NOMO-1 treated with DMSO at 0.1 percent for 48 hours (cell line): ENCODE measurements around the gene THAP5.
"Not testable (repeated sequence)": the region's sequence is repeated elsewhere in the genome, so short reads cannot be mapped to it uniquely, and the experiment has no call there.

ENCODE experiments used
- DNase-seq: peaks from one replicate; lab custom pipeline; 2025; ENCODE audit not compliant: unreplicated experiment; lab: John Stamatoyannopoulos, UW

THAP5 gene

GRCh38 chr7:108584211-108584610, 14.7 kb upstream of the THAP5 start:
- no peak for DNase-seq

DNA sequence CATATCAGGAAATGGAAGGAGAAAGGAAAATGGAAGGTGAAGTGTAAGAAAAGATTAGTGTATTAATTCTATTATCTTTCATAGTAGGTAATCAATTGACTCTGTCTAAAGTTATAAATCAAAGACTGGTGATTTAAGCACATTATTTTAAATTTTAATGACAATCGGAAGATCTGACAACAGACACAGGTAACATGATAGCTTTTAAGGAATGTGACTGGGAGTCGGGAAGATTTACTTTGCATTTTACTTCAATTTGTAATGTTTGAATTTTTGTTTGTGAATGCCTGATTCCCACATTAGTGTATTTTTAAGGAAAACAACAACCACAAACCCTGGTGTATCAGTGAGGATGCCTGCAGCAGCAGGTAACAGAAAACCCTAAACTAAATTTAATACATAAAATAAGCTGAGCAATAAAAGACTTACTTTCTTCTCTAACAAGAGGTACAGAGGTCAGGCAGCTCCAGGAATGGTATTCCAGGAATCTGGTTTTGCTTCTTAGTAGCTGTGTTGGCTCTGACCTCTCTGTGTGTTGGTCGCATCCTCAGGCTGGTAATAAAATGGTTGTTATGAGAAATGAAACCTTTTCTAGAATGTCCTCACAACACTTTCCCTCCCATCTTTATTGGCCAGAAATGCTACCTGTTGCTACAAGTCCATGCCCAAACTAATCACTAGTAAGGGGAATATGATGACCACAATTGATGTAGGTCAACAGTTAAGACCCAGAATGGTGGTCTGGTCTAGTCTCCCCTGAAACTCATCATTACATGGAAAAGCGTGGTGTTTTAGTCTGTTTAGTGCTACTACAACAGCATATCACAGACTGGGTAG, 12.4 kb upstream of the THAP5 start:
- DNase-seq = no peak

- DNase-seq = no peak
Observed at GRCh38 chr7:108580298-108580697, 10.8 kb upstream of the THAP5 start.

DNA sequence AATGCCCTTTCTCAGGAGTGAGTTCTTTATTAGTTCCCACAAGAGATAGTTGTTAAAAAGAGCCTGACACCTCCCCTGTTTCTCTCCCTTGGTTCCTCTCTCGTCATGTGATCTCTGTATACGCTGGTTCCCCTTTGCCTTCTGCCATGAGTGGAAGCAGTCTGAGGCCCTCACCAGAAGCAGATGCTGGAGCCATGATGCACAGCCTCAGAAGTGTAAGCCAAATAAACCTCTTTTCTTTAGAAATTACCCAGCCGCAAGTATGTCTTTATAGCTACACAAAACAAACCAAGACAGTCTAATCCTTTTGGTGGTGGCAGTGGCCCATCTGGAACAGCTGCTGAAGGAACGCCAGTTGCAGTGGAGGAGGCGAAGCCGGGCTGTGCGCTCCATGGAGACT, 9.4 kb upstream of the THAP5 start:
- no peak for DNase-seq

- DNase-seq = no peak
Observed at GRCh38 chr7:108576116-108576515, 6.6 kb upstream of the THAP5 start.

- no peak for DNase-seq
Observed at GRCh38 chr7:108575156-108575555, 5.7 kb upstream of the THAP5 start.

- no peak for DNase-seq
Observed at GRCh38 chr7:108572480-108572879, 3.0 kb upstream of the THAP5 start.

GRCh38 chr7:108570146-108570755, 745 bp upstream of the THAP5 start:
- peak; percentile 7 for DNase-seq

DNA sequence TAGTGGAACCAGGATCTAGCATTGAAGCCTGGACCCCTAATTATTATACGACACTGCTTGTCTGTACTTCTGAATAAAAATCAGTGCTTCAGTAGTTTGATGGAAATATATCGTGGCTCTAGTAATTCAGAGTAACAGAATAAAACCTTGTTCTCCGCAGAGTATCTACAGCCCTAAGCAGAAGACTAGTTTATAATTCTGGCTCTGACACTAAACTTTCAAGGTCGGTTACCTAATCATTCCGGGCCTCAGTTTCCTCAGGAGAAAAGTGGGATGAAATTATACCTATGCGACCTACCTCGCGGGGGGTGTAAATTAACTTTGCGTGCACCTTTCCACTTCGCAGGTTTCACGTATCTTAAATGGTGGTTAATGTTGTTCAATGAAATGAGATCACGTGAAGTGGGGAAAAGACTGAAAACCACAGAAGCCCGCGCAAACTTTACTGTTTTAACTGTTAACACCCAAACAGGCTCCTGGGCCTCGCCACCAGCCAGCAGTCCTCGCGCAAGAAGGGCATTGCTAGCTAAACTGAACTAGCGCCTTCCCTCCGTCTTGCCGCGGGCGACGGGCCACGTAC, 615 bp downstream of the THAP5 start:
- DNase-seq = peak; percentile 42

DNA sequence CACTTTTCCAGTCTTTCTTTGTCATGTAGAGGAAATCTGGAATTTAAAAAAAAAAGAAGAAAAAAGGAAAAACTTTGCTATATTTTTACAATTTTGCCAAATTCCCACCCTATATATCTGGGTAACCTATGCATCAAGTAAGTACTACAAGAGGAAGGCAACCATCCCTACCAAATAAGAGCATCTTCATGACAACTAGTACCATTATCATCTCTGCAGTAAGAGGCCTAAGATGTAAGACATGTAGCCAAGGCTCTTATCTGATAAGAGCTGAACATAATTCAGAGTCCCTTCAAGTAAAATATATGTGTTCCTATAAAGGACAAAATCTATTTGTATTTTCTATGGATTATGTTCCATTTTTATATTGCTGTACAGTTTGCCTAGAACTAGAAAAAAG, 3.5 kb downstream of the THAP5 start:
- DNase-seq = no peak

DNA sequence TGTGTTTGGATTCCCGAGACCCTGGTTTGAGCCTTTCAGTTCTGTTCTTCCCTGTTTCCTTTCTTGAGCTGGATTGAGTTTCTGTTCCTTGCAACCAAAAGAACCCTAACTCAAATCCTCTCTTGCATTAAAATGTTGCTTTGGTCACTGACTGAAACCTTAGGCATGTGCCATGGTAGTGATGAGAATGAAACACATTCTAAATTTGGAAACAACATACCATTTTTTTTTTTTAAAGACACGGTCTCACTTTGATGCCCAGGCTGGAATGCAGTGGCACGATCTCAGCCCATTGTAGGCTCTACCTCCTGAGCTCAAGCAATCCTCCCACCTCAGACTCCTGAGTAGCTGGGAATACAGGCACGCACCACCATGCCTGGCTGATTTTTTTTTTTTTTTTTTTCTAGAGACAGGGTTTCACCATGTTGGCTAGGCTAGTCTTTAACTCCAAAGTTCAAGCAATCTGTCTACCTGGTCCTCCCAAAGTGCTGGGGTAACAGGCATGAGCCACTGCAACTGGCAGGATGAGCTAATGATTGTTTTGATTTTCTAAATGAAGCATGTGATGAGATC, 8.4 kb downstream of the THAP5 start:
- DNase-seq = no peak

DNA sequence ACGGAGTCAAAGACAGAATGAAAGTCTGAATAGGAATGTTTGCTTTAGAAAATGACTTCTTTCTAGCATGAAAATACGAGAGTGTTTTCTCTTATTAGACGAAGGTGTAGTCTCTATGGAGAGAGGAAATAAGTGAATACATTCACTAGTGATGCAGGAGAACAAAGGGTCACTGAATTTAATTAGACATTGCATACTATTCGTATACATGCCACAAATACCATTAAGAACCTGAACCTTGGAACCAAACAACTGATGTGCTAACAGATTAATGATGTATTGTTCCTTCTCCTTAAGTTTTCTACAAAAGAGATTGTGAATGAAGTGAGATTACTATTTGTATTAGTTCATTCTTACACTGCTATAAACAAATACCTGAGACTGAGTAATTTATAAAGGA, 10.3 kb downstream of the THAP5 start:
- no peak for DNase-seq

- no peak for DNase-seq
Observed at GRCh38 chr7:108557617-108558016, 11.9 kb downstream of the THAP5 start.

DNA sequence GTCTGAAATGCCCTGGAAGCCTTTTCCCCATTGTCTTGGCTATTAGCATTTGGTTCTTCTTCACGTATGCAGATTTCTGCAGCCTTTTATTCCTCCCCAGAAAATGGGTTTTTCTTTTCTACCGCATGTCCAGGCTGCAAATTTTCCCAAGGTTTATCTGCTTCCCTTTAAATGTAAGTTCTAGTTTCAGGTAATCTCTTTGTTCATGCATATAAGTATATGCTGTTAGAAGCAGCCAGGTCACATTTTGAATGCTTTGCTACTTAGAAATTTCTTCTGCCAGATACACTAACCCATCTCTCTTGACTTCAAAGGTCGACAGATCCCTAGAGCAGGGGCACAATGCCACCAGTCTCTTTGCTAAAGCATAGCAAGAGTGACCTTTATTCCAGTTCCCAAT, 12.3 kb downstream of the THAP5 start:
- no peak for DNase-seq

GRCh38 chr7:108556665-108557064, 12.8 kb downstream of the THAP5 start:
- DNase-seq = not testable (repeated sequence)

DNA sequence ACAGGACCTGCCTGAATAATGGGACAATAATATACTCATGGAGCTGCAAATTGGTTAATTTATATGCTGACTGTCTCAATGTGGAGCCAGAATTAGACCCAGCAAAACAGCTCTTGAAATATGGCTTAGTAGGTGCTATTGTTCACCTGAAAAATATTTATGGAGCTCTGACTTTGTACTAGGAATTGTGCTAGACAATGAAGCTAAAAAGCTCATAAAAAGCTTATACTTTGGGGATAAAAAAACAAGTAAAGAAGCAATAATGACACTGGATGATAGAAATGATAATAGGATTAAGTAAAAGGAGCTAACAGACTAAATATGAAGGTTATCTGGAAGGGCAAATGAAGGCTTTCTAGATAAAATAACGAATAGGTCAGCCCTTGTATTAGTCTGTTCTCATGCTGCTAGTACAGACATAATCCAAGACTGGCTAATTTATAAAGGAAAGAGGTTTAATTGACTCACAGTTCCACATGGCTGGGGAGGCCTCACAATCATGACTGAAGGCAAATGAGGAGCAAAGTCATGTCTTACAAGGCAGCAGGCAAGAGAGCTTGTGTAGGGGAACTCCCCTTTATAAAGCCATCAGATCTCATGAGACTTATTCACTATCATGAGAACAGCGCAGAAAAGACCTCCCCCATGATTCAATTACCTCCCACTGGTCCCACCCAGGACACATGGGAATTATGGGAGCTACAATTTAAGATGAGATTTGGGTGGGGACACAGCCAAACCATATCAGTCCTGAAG, 21.2 kb downstream of the THAP5 start:
- not testable (repeated sequence) for DNase-seq

DNA sequence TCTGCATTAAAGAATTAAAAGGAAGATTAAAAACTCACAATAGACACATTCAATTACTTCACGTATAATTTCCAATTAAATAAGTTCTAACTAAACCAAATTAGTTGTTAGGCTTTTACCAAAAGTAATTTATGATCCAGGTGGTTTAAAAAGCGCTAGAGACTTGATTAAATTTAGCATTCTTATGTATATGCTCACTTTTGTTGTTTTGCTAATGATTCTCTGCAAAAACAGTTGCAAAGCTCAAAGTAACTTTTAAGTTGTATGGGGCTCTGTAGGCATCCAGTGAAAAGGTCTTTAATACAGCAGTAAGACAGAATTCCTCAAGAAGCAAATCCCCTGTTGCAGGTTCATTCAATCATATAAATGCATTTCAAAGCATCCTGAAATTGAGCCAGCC, 28.0 kb downstream of the THAP5 start:
- DNase-seq = no peak

DNA sequence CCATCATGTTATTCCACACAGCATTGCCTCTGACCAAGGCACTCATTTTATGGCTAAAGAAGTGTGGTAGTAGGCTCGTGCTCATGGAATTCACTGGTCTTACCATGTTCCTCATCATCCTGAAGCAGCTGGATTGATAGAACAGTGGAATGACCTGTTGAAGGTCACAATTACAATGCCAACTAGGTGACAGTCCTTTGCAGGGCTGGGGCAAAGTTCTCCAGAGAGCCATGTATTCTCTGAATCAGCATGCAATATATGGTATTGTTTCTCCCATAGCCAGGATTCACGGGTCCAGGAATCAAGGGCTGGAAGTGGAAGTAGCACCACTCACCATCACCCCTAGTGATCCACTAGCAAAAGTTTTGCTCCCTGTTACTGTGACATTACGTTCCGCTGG, 30.8 kb downstream of the THAP5 start:
- not testable (repeated sequence) for DNase-seq

- not testable (repeated sequence) for DNase-seq
Observed at GRCh38 chr7:108538236-108538635, 31.3 kb downstream of the THAP5 start.

- no peak for DNase-seq
Observed at GRCh38 chr7:108537229-108537628, 32.3 kb downstream of the THAP5 start.

DNA sequence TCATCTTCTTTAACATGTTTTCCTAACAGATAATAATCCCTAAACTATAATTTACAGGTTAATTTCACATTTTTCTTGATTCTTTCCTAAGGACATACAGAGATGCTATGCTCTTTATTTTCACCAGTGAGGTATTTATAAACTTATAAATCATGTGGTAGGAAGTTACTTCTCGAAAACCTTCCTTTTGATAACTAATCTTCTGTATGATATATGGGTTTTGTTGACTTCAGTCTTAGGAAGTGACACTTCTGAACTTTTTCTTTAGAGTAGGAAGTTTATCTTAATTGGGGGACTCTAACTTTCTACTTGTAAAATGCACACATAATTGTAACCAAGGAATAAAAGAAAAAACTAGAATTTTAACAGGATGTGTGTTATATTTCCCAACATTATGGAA, 33.8 kb downstream of the THAP5 start:
- DNase-seq = no peak
